HG03039 (cell line): ENCODE data around the gene PSMA1.
"Not testable (repeated sequence)": the region's sequence is repeated elsewhere in the genome, so short reads cannot be mapped to it uniquely, and the experiment has no call there.

ENCODE experiments used
- ATAC-seq: cut with Tn5 transposase; IDR thresholded peaks from one replicate; pipeline ENCODE4 v1.9.1; 2021; ENCODE audit warnings: mild to moderate bottlenecking, moderate library complexity; ENCODE audit not compliant: unreplicated experiment

PSMA1 gene

GRCh38 chr11:14535166-14535565 lies 15.0 kb upstream of the PSMA1 start:
- ATAC-seq = not testable (repeated sequence)

GRCh38 chr11:14529951-14530350 lies 9.8 kb upstream of the PSMA1 start:
- ATAC-seq = no peak

GRCh38 chr11:14529321-14529720 lies 9.1 kb upstream of the PSMA1 start:
- no peak for ATAC-seq

GRCh38 chr11:14522801-14523200 lies 2.6 kb upstream of the PSMA1 start:
- ATAC-seq = no peak

GRCh38 chr11:14522245-14522644 lies 2.1 kb upstream of the PSMA1 start:
- no peak for ATAC-seq

GRCh38 chr11:14520747-14521151 lies 563 bp upstream of the PSMA1 start:
- no peak for ATAC-seq

- ATAC-seq = no peak
These were observed 629 bp downstream of the PSMA1 start for GRCh38 chr11:14519597-14519916.

- no peak for ATAC-seq
These were observed 1.4 kb downstream of the PSMA1 start for GRCh38 chr11:14518820-14519219.

- no peak for ATAC-seq
These were observed 6.4 kb downstream of the PSMA1 start for GRCh38 chr11:14513800-14514199.

GRCh38 chr11:14506532-14506931 lies 13.7 kb downstream of the PSMA1 start:
- no peak for ATAC-seq

- no peak for ATAC-seq
These were observed 17.2 kb downstream of the PSMA1 start for GRCh38 chr11:14503023-14503422.

GRCh38 chr11:14502039-14502438 lies 18.1 kb downstream of the PSMA1 start:
- ATAC-seq = no peak

- peak; percentile 44 for ATAC-seq
These were observed 20.0 kb downstream of the PSMA1 start for GRCh38 chr11:14500181-14500651.

GRCh38 chr11:14499560-14500180 lies 20.5 kb downstream of the PSMA1 start, which contains the start of gene COPB1:
Gene COPB1, minus strand, starts transcription at chr11:14499811. Its CDS starts 883 bp downstream, at chr11:14498928.
- ATAC-seq = peak; percentile 91

GRCh38 chr11:14499178-14499559 lies 21.0 kb downstream of the PSMA1 start:
- peak; percentile 15 for ATAC-seq

- no peak for ATAC-seq
These were observed 39.5 kb downstream of the PSMA1 start for GRCh38 chr11:14480716-14481115.

GRCh38 chr11:14471127-14471526 lies 49.1 kb downstream of the PSMA1 start:
- no peak for ATAC-seq

GRCh38 chr11:14463623-14464022 lies 56.6 kb downstream of the PSMA1 start:
- no peak for ATAC-seq

- no peak for ATAC-seq
These were observed 60.0 kb downstream of the PSMA1 start for GRCh38 chr11:14460147-14460546.

- ATAC-seq = no peak
These were observed 61.8 kb downstream of the PSMA1 start for GRCh38 chr11:14458377-14458776.

- ATAC-seq = no peak
These were observed 64.3 kb downstream of the PSMA1 start for GRCh38 chr11:14455648-14456430.
